Suprapubic skin (tissue), 4 donors: ENCODE measurements around the gene GNB4.

Experiments
- EP300 ChIP-seq: sonication (generic); formaldehyde crosslinking; IDR thresholded peaks from one replicate; pipeline ENCODE4 v1.6.1; 2017; ENCODE audit warnings: antibody characterized with exemption
- POLR2A ChIP-seq, 2 donors: fragments of 450-650 bp; IDR thresholded peaks; one replicate each; pipeline ENCODE4 v1.6.1; 2017; ENCODE audit warnings: antibody characterized with exemption in 2 of 2, mild to moderate bottlenecking in 2 of 2, moderate library complexity in 2 of 2
- POLR2AphosphoS5 ChIP-seq, 3 donors: sonication (generic); formaldehyde crosslinking; IDR thresholded peaks; one replicate each; pipeline ENCODE4 v1.6.1; 2017; ENCODE audit warnings: antibody characterized with exemption in 3 of 3
- TF ChIP-seq, protein P1 (sequence below), 2 donors: fragments of 200-600 bp in 1 of 2; fragments of 450-650 bp in 1 of 2; sonication (generic) in 1 of 2; IDR thresholded peaks; one replicate each; pipeline ENCODE4 v1.5.1; 2016 to 2019; ENCODE audit warnings: antibody characterized with exemption in 2 of 2, mild to moderate bottlenecking in 1 of 2, moderate library complexity in 1 of 2

DNA sequence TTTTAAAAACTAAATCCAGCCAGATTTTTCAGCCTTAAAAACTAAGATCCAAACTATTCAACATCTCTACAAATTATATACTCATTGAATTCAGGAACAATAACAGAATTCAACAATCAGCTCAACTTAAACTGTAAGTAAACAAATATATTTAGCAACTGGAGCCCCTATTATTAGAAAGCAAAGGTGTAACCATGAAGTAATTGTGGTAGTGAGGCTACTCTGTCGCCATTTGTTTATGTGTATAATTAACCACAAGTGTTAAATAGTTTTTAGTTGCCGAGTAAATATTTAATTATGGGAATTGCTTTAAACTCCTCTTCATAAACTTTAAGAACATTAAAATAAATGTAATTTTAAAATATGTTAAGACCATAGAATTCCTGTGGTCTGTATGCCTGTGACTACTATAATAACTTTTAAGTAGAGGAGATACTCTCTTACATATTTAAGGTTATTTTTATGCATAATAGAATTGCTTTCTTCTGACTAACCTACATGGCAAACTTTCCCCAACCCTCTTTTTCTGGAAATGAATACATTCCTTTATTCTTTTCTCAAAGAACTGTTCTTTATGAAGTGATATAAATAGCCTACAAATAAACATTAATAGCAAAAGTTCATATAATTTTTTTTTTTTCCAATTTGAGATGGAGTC lies 52.6 kb downstream of the GNB4 start:
- TF ChIP-seq, protein P1, sequence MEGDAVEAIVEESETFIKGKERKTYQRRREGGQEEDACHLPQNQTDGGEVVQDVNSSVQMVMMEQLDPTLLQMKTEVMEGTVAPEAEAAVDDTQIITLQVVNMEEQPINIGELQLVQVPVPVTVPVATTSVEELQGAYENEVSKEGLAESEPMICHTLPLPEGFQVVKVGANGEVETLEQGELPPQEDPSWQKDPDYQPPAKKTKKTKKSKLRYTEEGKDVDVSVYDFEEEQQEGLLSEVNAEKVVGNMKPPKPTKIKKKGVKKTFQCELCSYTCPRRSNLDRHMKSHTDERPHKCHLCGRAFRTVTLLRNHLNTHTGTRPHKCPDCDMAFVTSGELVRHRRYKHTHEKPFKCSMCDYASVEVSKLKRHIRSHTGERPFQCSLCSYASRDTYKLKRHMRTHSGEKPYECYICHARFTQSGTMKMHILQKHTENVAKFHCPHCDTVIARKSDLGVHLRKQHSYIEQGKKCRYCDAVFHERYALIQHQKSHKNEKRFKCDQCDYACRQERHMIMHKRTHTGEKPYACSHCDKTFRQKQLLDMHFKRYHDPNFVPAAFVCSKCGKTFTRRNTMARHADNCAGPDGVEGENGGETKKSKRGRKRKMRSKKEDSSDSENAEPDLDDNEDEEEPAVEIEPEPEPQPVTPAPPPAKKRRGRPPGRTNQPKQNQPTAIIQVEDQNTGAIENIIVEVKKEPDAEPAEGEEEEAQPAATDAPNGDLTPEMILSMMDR (IDR thresholded peaks at IDR 0.05): no peak
- TF ChIP-seq EP300: no peak
- TF ChIP-seq POLR2A (IDR thresholded peaks at IDR 0.05): no peak
- TF ChIP-seq POLR2AphosphoS5 (IDR thresholded peaks at IDR 0.05): no peak
